Measurements from ENCODE around the gene DNAJC18. TPM values are rescaled to one million over a fixed set of nuclear protein-coding genes. Genes with fewer than 3 reads are reported as not detected.
"Not testable (repeated sequence)": the region's sequence is repeated elsewhere in the genome, so short reads cannot be mapped to it uniquely, and the experiment has no call there.

Gene DNAJC18
- total RNA-seq, 1 experiment from 2014 or later = 12.5 TPM

DNA sequence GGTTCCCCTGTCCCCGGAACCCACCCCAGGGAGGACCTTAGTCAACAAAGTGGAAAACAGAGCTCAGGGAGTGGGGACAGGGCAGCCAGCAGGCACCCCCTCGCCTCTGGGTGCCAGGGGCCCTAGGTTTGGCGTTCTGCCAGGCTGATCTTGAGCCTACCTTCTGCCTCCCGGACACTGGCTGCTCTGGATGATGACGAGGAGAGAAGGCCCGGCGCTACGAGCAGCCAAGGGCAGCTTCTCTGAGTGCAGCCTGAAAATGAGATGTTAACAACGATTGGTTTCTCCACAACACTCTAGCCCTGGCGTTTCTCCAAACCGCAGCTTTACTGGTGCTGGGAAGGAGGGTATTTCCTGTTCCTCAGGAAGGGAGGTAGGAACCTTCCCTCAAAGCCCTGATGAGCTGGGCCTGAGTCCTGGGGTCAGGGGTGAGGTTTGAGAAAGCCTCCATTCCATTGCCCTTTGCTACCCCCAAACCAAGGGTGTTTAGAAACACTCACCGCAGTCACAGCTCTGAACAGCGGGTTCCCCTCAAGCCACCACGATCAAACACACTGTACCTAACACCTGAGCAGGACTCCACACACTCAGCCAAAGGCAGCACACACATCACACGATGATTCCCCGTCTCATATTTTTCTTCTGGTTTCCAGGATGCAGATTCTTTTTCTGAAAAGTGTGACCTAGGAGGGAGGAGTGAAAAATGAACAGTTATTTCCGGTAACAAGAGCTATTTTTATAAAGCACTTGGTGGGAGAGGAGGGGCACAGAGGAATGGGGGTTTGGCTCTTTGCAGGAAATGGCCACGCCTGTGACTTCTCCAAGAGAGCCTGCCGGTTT lies 42.9 kb upstream of the DNAJC18 start, which contains the start of gene STING1:
Gene STING1 (minus strand): TSS at position 709 of the 840 bp plus-strand sequence. CDS start 1,054 bp downstream, outside the sequence.
- Mint-ChIP-seq H3K4me3 (ENCODE audit: unreplicated experiment) (no peak within 1 kb of the TSS), H3K27me3 (ENCODE audit: insufficient read depth, unreplicated experiment) (no peaks in the 10 kb centered on the region), H3K4me1 (ENCODE audit: low read depth, unreplicated experiment) (no peaks in the 10 kb centered on the region), H3K27ac (ENCODE audit: unreplicated experiment) (no peak within 1 kb of the TSS), H3K9me3 (ENCODE audit: unreplicated experiment) (no peaks in the 10 kb centered on the region), H3K36me3 (ENCODE audit: insufficient read depth, unreplicated experiment) (no peaks in the 10 kb centered on the region)
- Histone ChIP-seq H3K36me3 (ENCODE audit: control insufficient read depth, insufficient read depth, low read length) (no peaks in the 10 kb centered on the region), H3K27me3 (replicated peaks; ENCODE audit: control insufficient read depth, insufficient read depth, low read length) (no peaks in the 10 kb centered on the region), H3K4me1 (peaks cover 6% of the 10 kb centered on the region; the same call in 1 of the 2 replicates), H3K4me3 (ENCODE audit: low read depth, low read length) (no peak within 1 kb of the TSS), H3K9me3 (no peaks in the 10 kb centered on the region)
- TF ChIP-seq, protein P1, sequence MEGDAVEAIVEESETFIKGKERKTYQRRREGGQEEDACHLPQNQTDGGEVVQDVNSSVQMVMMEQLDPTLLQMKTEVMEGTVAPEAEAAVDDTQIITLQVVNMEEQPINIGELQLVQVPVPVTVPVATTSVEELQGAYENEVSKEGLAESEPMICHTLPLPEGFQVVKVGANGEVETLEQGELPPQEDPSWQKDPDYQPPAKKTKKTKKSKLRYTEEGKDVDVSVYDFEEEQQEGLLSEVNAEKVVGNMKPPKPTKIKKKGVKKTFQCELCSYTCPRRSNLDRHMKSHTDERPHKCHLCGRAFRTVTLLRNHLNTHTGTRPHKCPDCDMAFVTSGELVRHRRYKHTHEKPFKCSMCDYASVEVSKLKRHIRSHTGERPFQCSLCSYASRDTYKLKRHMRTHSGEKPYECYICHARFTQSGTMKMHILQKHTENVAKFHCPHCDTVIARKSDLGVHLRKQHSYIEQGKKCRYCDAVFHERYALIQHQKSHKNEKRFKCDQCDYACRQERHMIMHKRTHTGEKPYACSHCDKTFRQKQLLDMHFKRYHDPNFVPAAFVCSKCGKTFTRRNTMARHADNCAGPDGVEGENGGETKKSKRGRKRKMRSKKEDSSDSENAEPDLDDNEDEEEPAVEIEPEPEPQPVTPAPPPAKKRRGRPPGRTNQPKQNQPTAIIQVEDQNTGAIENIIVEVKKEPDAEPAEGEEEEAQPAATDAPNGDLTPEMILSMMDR (IDR thresholded peaks at IDR 0.05; ENCODE audit: insufficient read depth in 1 of 2, low read depth in 1 of 2, low read length in 1 of 2, severe bottlenecking in 1 of 2, unreplicated experiment in 1 of 2) = no peak
- intact Hi-C loops (cut with micrococcal nuclease; ENCODE audit: unreplicated experiment) = no loop called here
- POLR2A ChIA-PET = interaction anchor here (0.6 kb wide), 1 partner anchor 140 kb away, joined by 5 read pairs; no protein-coding TSS in a partner anchor
- CTCF ChIA-PET = no interaction called here
- no TSS peak for BruUV-seq (replicated peaks)
- DNase-seq = no peak

DNA sequence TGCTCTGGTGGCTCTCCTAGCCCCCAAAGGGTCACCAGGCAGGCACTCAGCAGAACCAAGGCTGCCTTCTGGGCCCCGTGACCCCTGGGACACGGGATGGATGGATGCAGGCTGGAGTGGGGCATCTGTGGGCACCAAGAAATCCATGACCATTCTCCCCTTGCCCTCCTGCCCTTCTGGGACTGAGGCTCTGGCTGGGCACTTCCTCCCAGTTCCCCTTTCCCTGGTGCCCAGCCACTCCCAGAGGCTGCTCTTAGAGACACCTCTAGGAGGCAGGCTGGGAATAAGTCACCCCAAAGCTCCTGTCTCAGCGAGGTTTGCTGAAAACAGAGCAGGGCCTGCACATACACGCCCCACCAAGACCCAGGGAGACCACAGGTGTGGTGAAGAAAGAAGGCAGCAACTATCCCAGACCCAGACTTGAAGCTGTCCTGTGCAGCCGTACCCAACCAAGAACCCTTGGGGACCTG lies 42.3 kb upstream of the DNAJC18 start:
- POLR2A ChIA-PET = no interaction called here
- intact Hi-C loops (cut with micrococcal nuclease; ENCODE audit: unreplicated experiment) = no loop called here
- CTCF ChIA-PET = no interaction called here
- TF ChIP-seq, protein P1 (IDR thresholded peaks at IDR 0.05; ENCODE audit: insufficient read depth in 1 of 2, low read depth in 1 of 2, low read length in 1 of 2, severe bottlenecking in 1 of 2, unreplicated experiment in 1 of 2) = no peak
- BruUV-seq (replicated peaks) = no TSS peak
- H3K36me3 Mint-ChIP-seq (ENCODE audit: insufficient read depth, unreplicated experiment) = no peaks in the 10 kb centered on the region
- H3K4me3 Mint-ChIP-seq (ENCODE audit: unreplicated experiment) = no peak overlapping the region
- no peaks in the 10 kb centered on the region for H3K27me3 ChIP-seq (replicated peaks; ENCODE audit: control insufficient read depth, insufficient read depth, low read length)
- peaks cover 6% of the 10 kb centered on the region; the same call in 1 of the 2 replicates for H3K4me1 ChIP-seq
- H3K36me3 ChIP-seq (ENCODE audit: control insufficient read depth, insufficient read depth, low read length) = no peaks in the 10 kb centered on the region
- H3K4me1 Mint-ChIP-seq (ENCODE audit: low read depth, unreplicated experiment) = no peaks in the 10 kb centered on the region
- no peak for DNase-seq
- no peak overlapping the region for H3K4me3 ChIP-seq (ENCODE audit: low read depth, low read length)
- no peaks in the 10 kb centered on the region for H3K9me3 ChIP-seq
- H3K9me3 Mint-ChIP-seq (ENCODE audit: unreplicated experiment) = no peaks in the 10 kb centered on the region
- no peaks in the 10 kb centered on the region for H3K27me3 Mint-ChIP-seq (ENCODE audit: insufficient read depth, unreplicated experiment)
- no peak overlapping the region for H3K27ac Mint-ChIP-seq (ENCODE audit: unreplicated experiment)

DNA sequence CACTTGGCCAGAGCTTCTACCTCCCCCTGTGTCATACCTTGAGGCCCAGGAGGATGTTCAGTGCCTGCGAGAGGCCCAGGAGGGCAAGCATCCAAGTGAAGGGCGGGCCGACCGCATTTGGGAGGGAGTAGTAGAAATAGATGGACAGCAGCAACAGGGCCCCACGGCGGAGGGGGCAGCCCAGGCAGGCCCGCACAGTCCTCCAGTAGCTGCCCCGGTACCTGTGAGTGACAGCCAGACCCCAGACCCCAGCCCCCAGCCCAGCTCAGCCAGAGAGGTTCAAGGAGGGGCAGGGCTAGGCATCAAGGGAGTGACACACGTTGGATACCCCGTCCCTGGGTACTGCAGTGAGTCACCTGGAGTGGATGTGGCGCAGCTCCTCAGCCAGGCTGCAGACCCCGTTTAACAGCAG lies 41.8 kb upstream of the DNAJC18 start:
- BruUV-seq (replicated peaks) = no TSS peak
- Histone ChIP-seq H3K4me3 (ENCODE audit: low read depth, low read length) (no peak overlapping the region), H3K9me3 (no peaks in the 10 kb centered on the region), H3K27me3 (replicated peaks; ENCODE audit: control insufficient read depth, insufficient read depth, low read length) (no peaks in the 10 kb centered on the region), H3K4me1 (peaks cover 6% of the 10 kb centered on the region; the same call in 1 of the 2 replicates), H3K36me3 (ENCODE audit: control insufficient read depth, insufficient read depth, low read length) (no peaks in the 10 kb centered on the region)
- TF ChIP-seq, protein P1 (IDR thresholded peaks at IDR 0.05; ENCODE audit: insufficient read depth in 1 of 2, low read depth in 1 of 2, low read length in 1 of 2, severe bottlenecking in 1 of 2, unreplicated experiment in 1 of 2) = no peak
- Mint-ChIP-seq H3K9me3 (ENCODE audit: unreplicated experiment) (no peaks in the 10 kb centered on the region), H3K4me3 (ENCODE audit: unreplicated experiment) (no peak overlapping the region), H3K27me3 (ENCODE audit: insufficient read depth, unreplicated experiment) (no peaks in the 10 kb centered on the region), H3K4me1 (ENCODE audit: low read depth, unreplicated experiment) (no peaks in the 10 kb centered on the region), H3K27ac (ENCODE audit: unreplicated experiment) (no peak overlapping the region), H3K36me3 (ENCODE audit: insufficient read depth, unreplicated experiment) (no peaks in the 10 kb centered on the region)
- ChIA-PET POLR2A (no interaction called here), CTCF (no interaction called here)
- no peak for DNase-seq
- intact Hi-C loops (cut with micrococcal nuclease; ENCODE audit: unreplicated experiment) = no loop called here

DNA sequence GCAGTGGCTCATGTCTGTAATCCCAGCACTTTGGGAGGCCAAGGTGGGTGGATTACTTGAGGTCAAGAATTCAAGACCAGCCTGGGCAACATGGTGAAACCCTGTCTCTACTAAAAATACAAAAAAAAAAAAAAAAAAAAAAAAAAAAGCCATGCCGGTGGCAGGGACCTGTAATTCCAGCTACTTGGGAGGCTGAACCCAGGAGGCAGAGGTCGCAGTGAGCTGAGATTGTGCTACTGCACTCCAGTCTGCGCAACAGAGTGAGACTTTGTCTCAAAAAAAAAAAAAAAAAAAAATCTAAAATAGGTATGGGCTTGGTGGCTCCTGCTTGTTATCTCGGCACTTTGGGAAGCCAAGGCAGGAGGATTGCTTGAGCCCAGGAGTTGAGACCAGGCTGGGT lies 40.4 kb upstream of the DNAJC18 start:
- H3K36me3 Mint-ChIP-seq (ENCODE audit: insufficient read depth, unreplicated experiment); CTCF ChIA-PET: not testable (repeated sequence)
- intact Hi-C loops (cut with micrococcal nuclease; ENCODE audit: unreplicated experiment) = loop anchor here (5.0 kb wide), 1 partner anchor 33 kb away; no protein-coding TSS in a partner anchor

More for the DNA sequence above, 40.4 kb upstream of the DNAJC18 start:
- H3K4me1 ChIP-seq; H3K9me3 Mint-ChIP-seq (ENCODE audit: unreplicated experiment); H3K9me3 ChIP-seq; H3K27me3 ChIP-seq (replicated peaks; ENCODE audit: control insufficient read depth, insufficient read depth, low read length); H3K4me3 Mint-ChIP-seq (ENCODE audit: unreplicated experiment); H3K27ac Mint-ChIP-seq (ENCODE audit: unreplicated experiment); DNase-seq; H3K27me3 Mint-ChIP-seq (ENCODE audit: insufficient read depth, unreplicated experiment); H3K4me1 Mint-ChIP-seq (ENCODE audit: low read depth, unreplicated experiment); BruUV-seq (replicated peaks); POLR2A ChIA-PET; H3K4me3 ChIP-seq (ENCODE audit: low read depth, low read length); H3K36me3 ChIP-seq (ENCODE audit: control insufficient read depth, insufficient read depth, low read length): not testable (repeated sequence)

Measured in Caco-2 (cell line).